T-helper 1 cell treated with Interleukin-12 subunit alpha and Interleukin-12 subunit beta and Interleukin-4 antibody, amounts not matched to agents 30 ng/mL and 1 ng/mL, for 36 hours (primary cell): ENCODE results near the gene TMEM87A. TPM values are rescaled to one million over a fixed set of nuclear protein-coding genes. Genes with fewer than 3 reads are reported as not detected.

ENCODE experiments used
- intact Hi-C: fragments of 100-400 bp; cut with micrococcal nuclease; formaldehyde crosslinking; loops from one replicate; pipeline ENCODE4 v1.15.1; 2024
- total RNA-seq: library from RNA; stranded (reverse); gene quantifications from 2 replicates; pipeline ENCODE4 v1.2.3, GENCODE V29; 2022

Gene TMEM87A
- total RNA-seq, 1 donor from 2014 or later: 47.0 TPM

GRCh38 chr15:42166225-42166940 is 106.8 kb downstream of the TMEM87A start:
- intact Hi-C loops: no loop called here

- intact Hi-C loops: no loop called here
These were observed 108.1 kb downstream of the TMEM87A start for GRCh38 chr15:42165106-42165505.

- intact Hi-C loops: no loop called here
These were observed 109.2 kb downstream of the TMEM87A start for GRCh38 chr15:42163947-42164550.

- intact Hi-C loops: no loop called here
These were observed 109.9 kb downstream of the TMEM87A start for GRCh38 chr15:42163291-42163690.

Other genes with a start within 250 kb of the TMEM87A start
- not detected in 2 replicates for gene PLA2G4D, start 178.9 kb downstream of the TMEM87A start, total RNA-seq
- not detected in 2 replicates for gene PLA2G4F, start 116.8 kb downstream of the TMEM87A start, total RNA-seq
- gene VPS39, start 65.1 kb downstream of the TMEM87A start, total RNA-seq: 86.8 TPM in 2 replicates
- gene GANC, start 232 bp downstream of the TMEM87A start, total RNA-seq: 24.3 and 25.4 TPM in 2 replicates
- gene CAPN3, start 86.1 kb upstream of the TMEM87A start, total RNA-seq: 4.5 and 4.8 TPM in 2 replicates
- 52.3 and 53.0 TPM in 2 replicates for gene ZNF106, start 217.7 kb upstream of the TMEM87A start, total RNA-seq
- 70.8 and 72.3 TPM in 2 replicates for gene SNAP23, start 222.2 kb upstream of the TMEM87A start, total RNA-seq